Neural progenitor cell (in vitro differentiated cells): ENCODE results near the gene KCP.

Experiments
- CTCF ChIP-seq: fragments of 200-600 bp; sonication (generic); IDR thresholded peaks from 2 replicates; pipeline ENCODE4 v1.5.1; 2017; ENCODE audit warnings: antibody characterized with exemption, mild to moderate bottlenecking
- EZH2 ChIP-seq: fragments of 200-600 bp; sonication (generic); IDR thresholded peaks from 2 replicates; pipeline ENCODE4 v1.6.1; 2017; ENCODE audit warnings: antibody characterized with exemption, mild to moderate bottlenecking, moderate library complexity

DNA sequence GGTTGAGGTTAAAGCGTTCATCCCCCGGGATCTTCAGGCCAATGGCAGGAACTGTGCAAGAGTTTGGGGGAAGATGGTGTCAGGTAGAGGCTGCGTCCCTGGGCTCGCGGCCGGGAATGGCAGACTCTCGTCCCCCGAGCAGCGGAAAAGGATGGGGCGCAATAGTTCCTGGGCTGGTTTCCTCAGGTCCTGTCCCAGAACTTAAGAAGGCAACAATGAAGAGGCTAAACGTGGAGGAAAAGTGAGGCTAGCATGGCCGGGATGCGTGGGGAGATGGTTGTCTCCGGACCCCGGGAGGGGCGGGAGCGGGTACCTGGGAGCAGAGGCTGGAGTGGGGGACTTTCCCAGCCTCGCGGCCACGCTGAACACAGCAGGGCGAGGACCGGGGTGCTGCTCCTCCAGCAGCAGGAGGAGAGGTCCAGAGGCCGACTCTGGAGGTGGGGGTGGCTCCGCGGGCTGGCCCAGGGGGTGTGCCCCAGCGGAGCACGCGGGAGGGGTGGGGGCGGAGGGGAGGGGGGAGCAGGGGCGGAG, 28.1 kb upstream of the KCP start:
- no peak for TF ChIP-seq CTCF
- TF ChIP-seq EZH2: peak; percentile 20
